ENCODE results near the gene RCCD1. TPM values are rescaled to one million over a fixed set of nuclear protein-coding genes. Genes with fewer than 3 reads are reported as not detected.

The RCCD1 gene
- total and polyA plus RNA-seq, 5 donors from 2014 or later = 2.2 to 6.2 (median 4.0) TPM

- Histone ChIP-seq H3K4me3 (ENCODE audit: low read depth, low read length) (no peak overlapping the region), H3K27ac (ENCODE audit: insufficient read depth, low read length, poor library complexity, severe bottlenecking) (no peak overlapping the region), H3K27me3 (ENCODE audit: control insufficient read depth, insufficient read depth, low read length) (no peaks in the 10 kb centered on the region), H3K4me1 (ENCODE audit: control insufficient read depth, insufficient read depth, low read length, poor library complexity, severe bottlenecking) (no peaks in the 10 kb centered on the region), H3K9me3 (ENCODE audit: control insufficient read depth in 2 of 2, low read length in 2 of 2) (no peaks in the 10 kb centered on the region), H3K36me3 (ENCODE audit: control insufficient read depth, insufficient read depth, low read length) (peaks cover 44% of the 10 kb centered on the region)
- peak overlapping the region in 2 of 3 donors; percentile 6 to 10 for H3K27ac Mint-ChIP-seq
- H3K36me3 Mint-ChIP-seq = peaks cover 32% of the 10 kb centered on the region
- H3K9me3 Mint-ChIP-seq = no peaks in the 10 kb centered on the region
- no peak overlapping the region for H3K4me3 Mint-ChIP-seq
- no peak for ATAC-seq (ENCODE audit: low read depth in 2 of 2)
- H3K4me1 Mint-ChIP-seq = peaks cover 0 to 5% (median 2%) of the 10 kb centered on the region in 4 donors
- H3K27me3 Mint-ChIP-seq = no peaks in the 10 kb centered on the region
- no peak for DNase-seq
These were observed 11.6 kb downstream of the RCCD1 start for GRCh38 chr15:90966262-90966661.

GRCh38 chr15:90967206-90967605 is 12.5 kb downstream of the RCCD1 start:
- peaks cover 23% of the 10 kb centered on the region for H3K36me3 Mint-ChIP-seq
- peaks cover 0 to 5% (median 1%) of the 10 kb centered on the region in 4 donors for H3K4me1 Mint-ChIP-seq
- H3K27ac Mint-ChIP-seq = peak overlapping the region in 1 of 3 donors; percentile 49
- H3K4me3 Mint-ChIP-seq = no peak overlapping the region
- ATAC-seq (ENCODE audit: low read depth in 2 of 2) = no peak
- Histone ChIP-seq H3K27me3 (ENCODE audit: control insufficient read depth, insufficient read depth, low read length) (no peaks in the 10 kb centered on the region), H3K9me3 (ENCODE audit: control insufficient read depth in 2 of 2, low read length in 2 of 2) (no peaks in the 10 kb centered on the region), H3K4me3 (ENCODE audit: low read depth, low read length) (no peak overlapping the region), H3K4me1 (ENCODE audit: control insufficient read depth, insufficient read depth, low read length, poor library complexity, severe bottlenecking) (no peaks in the 10 kb centered on the region), H3K36me3 (ENCODE audit: control insufficient read depth, insufficient read depth, low read length) (peaks cover 35% of the 10 kb centered on the region), H3K27ac (ENCODE audit: insufficient read depth, low read length, poor library complexity, severe bottlenecking) (no peak overlapping the region)
- H3K27me3 Mint-ChIP-seq = no peaks in the 10 kb centered on the region
- no peaks in the 10 kb centered on the region for H3K9me3 Mint-ChIP-seq
- DNase-seq = no peak

GRCh38 chr15:90968434-90968833 is 13.8 kb downstream of the RCCD1 start:
- no peaks in the 10 kb centered on the region for H3K9me3 ChIP-seq (ENCODE audit: control insufficient read depth in 2 of 2, low read length in 2 of 2)
- Mint-ChIP-seq H3K4me3 (no peak overlapping the region), H3K36me3 (peaks cover 23% of the 10 kb centered on the region), H3K27me3 (no peaks in the 10 kb centered on the region), H3K4me1 (peaks cover 0 to 5% (median under 1%) of the 10 kb centered on the region in 4 donors), H3K27ac (no peak overlapping the region), H3K9me3 (no peaks in the 10 kb centered on the region)
- DNase-seq (no peak), ATAC-seq (ENCODE audit: low read depth in 2 of 2) (no peak)
- H3K4me3 ChIP-seq (ENCODE audit: low read depth, low read length) = no peak overlapping the region
- no peaks in the 10 kb centered on the region for H3K4me1 ChIP-seq (ENCODE audit: control insufficient read depth, insufficient read depth, low read length, poor library complexity, severe bottlenecking)
- no peak overlapping the region for H3K27ac ChIP-seq (ENCODE audit: insufficient read depth, low read length, poor library complexity, severe bottlenecking)
- H3K27me3 ChIP-seq (ENCODE audit: control insufficient read depth, insufficient read depth, low read length) = no peaks in the 10 kb centered on the region
- H3K36me3 ChIP-seq (ENCODE audit: control insufficient read depth, insufficient read depth, low read length) = peaks cover 34% of the 10 kb centered on the region

- H3K27me3 Mint-ChIP-seq = no peaks in the 10 kb centered on the region
- Histone ChIP-seq H3K36me3 (ENCODE audit: control insufficient read depth, insufficient read depth, low read length) (peaks cover 44% of the 10 kb centered on the region), H3K4me3 (ENCODE audit: low read depth, low read length) (no peak overlapping the region), H3K27ac (ENCODE audit: insufficient read depth, low read length, poor library complexity, severe bottlenecking) (no peak overlapping the region), H3K27me3 (ENCODE audit: control insufficient read depth, insufficient read depth, low read length) (no peaks in the 10 kb centered on the region), H3K9me3 (ENCODE audit: control insufficient read depth in 2 of 2, low read length in 2 of 2) (no peaks in the 10 kb centered on the region), H3K4me1 (ENCODE audit: control insufficient read depth, insufficient read depth, low read length, poor library complexity, severe bottlenecking) (no peaks in the 10 kb centered on the region)
- no peaks in the 10 kb centered on the region for H3K9me3 Mint-ChIP-seq
- peaks cover 31% of the 10 kb centered on the region for H3K36me3 Mint-ChIP-seq
- no peak overlapping the region for H3K4me3 Mint-ChIP-seq
- H3K4me1 Mint-ChIP-seq = peaks cover 0 to 5% (median under 1%) of the 10 kb centered on the region in 4 donors
- H3K27ac Mint-ChIP-seq = no peak overlapping the region
- ATAC-seq (ENCODE audit: low read depth in 2 of 2) (no peak), DNase-seq (no peak)
These were observed 15.6 kb downstream of the RCCD1 start for GRCh38 chr15:90970274-90970673.

GRCh38 chr15:90972133-90972532 is 17.4 kb downstream of the RCCD1 start:
- no peaks in the 10 kb centered on the region for H3K9me3 ChIP-seq (ENCODE audit: control insufficient read depth in 2 of 2, low read length in 2 of 2)
- H3K9me3 Mint-ChIP-seq = no peaks in the 10 kb centered on the region
- no peaks in the 10 kb centered on the region for H3K27me3 Mint-ChIP-seq
- no peaks in the 10 kb centered on the region for H3K4me1 ChIP-seq (ENCODE audit: control insufficient read depth, insufficient read depth, low read length, poor library complexity, severe bottlenecking)
- H3K27ac Mint-ChIP-seq = no peak overlapping the region
- H3K36me3 ChIP-seq (ENCODE audit: control insufficient read depth, insufficient read depth, low read length) = peaks cover 42% of the 10 kb centered on the region
- ATAC-seq (ENCODE audit: low read depth in 2 of 2) (no peak), DNase-seq (no peak)
- H3K27ac ChIP-seq (ENCODE audit: insufficient read depth, low read length, poor library complexity, severe bottlenecking) = no peak overlapping the region
- peaks cover 19% of the 10 kb centered on the region for H3K36me3 Mint-ChIP-seq
- no peak overlapping the region for H3K4me3 ChIP-seq (ENCODE audit: low read depth, low read length)
- H3K4me1 Mint-ChIP-seq = peaks cover 0 to 5% (median 0%) of the 10 kb centered on the region in 4 donors
- no peak overlapping the region for H3K4me3 Mint-ChIP-seq
- H3K27me3 ChIP-seq (ENCODE audit: control insufficient read depth, insufficient read depth, low read length) = no peaks in the 10 kb centered on the region

- no peaks in the 10 kb centered on the region for H3K27me3 Mint-ChIP-seq
- H3K27me3 ChIP-seq (ENCODE audit: control insufficient read depth, insufficient read depth, low read length) = no peaks in the 10 kb centered on the region
- no peak for DNase-seq
- no peak overlapping the region for H3K27ac Mint-ChIP-seq
- no peaks in the 10 kb centered on the region for H3K9me3 ChIP-seq (ENCODE audit: control insufficient read depth in 2 of 2, low read length in 2 of 2)
- no peak overlapping the region for H3K4me3 Mint-ChIP-seq
- no peak overlapping the region for H3K4me3 ChIP-seq (ENCODE audit: low read depth, low read length)
- H3K4me1 ChIP-seq (ENCODE audit: control insufficient read depth, insufficient read depth, low read length, poor library complexity, severe bottlenecking) = no peaks in the 10 kb centered on the region
- no peak overlapping the region for H3K27ac ChIP-seq (ENCODE audit: insufficient read depth, low read length, poor library complexity, severe bottlenecking)
- peaks cover 21% of the 10 kb centered on the region for H3K36me3 Mint-ChIP-seq
- ATAC-seq (ENCODE audit: low read depth in 2 of 2) = no peak
- H3K9me3 Mint-ChIP-seq = no peaks in the 10 kb centered on the region
- H3K4me1 Mint-ChIP-seq = peaks cover 0 to 5% (median 0%) of the 10 kb centered on the region in 4 donors
- peaks cover 29% of the 10 kb centered on the region for H3K36me3 ChIP-seq (ENCODE audit: control insufficient read depth, insufficient read depth, low read length)
These were observed 19.5 kb downstream of the RCCD1 start for GRCh38 chr15:90974216-90974615.

- Histone ChIP-seq H3K27me3 (ENCODE audit: control insufficient read depth, insufficient read depth, low read length) (no peaks in the 10 kb centered on the region), H3K27ac (ENCODE audit: insufficient read depth, low read length, poor library complexity, severe bottlenecking) (no peak overlapping the region), H3K4me3 (ENCODE audit: low read depth, low read length) (no peak overlapping the region), H3K36me3 (ENCODE audit: control insufficient read depth, insufficient read depth, low read length) (peaks cover 24% of the 10 kb centered on the region), H3K4me1 (ENCODE audit: control insufficient read depth, insufficient read depth, low read length, poor library complexity, severe bottlenecking) (no peaks in the 10 kb centered on the region), H3K9me3 (ENCODE audit: control insufficient read depth in 2 of 2, low read length in 2 of 2) (no peaks in the 10 kb centered on the region)
- no peak for ATAC-seq (ENCODE audit: low read depth in 2 of 2)
- no peak for DNase-seq
- Mint-ChIP-seq H3K27me3 (no peaks in the 10 kb centered on the region), H3K4me1 (peaks cover 2 to 13% (median 5%) of the 10 kb centered on the region in 4 donors), H3K4me3 (no peak overlapping the region), H3K36me3 (peaks cover 33% of the 10 kb centered on the region), H3K9me3 (no peaks in the 10 kb centered on the region), H3K27ac (peak overlapping the region in 1 of 3 donors; percentile 38)
These were observed 24.9 kb downstream of the RCCD1 start for GRCh38 chr15:90979582-90979981.

GRCh38 chr15:90981681-90982080 is 27.0 kb downstream of the RCCD1 start:
- H3K4me1 ChIP-seq (ENCODE audit: control insufficient read depth, insufficient read depth, low read length, poor library complexity, severe bottlenecking) = no peaks in the 10 kb centered on the region
- peaks cover 34% of the 10 kb centered on the region for H3K36me3 Mint-ChIP-seq
- no peak overlapping the region for H3K27ac Mint-ChIP-seq
- H3K9me3 Mint-ChIP-seq = no peaks in the 10 kb centered on the region
- no peak for ATAC-seq (ENCODE audit: low read depth in 2 of 2)
- peaks cover 2 to 13% (median 5%) of the 10 kb centered on the region in 4 donors for H3K4me1 Mint-ChIP-seq
- no peaks in the 10 kb centered on the region for H3K27me3 ChIP-seq (ENCODE audit: control insufficient read depth, insufficient read depth, low read length)
- H3K4me3 Mint-ChIP-seq = no peak overlapping the region
- DNase-seq = no peak
- H3K27me3 Mint-ChIP-seq = no peaks in the 10 kb centered on the region
- no peak overlapping the region for H3K4me3 ChIP-seq (ENCODE audit: low read depth, low read length)
- no peak overlapping the region for H3K27ac ChIP-seq (ENCODE audit: insufficient read depth, low read length, poor library complexity, severe bottlenecking)
- no peaks in the 10 kb centered on the region for H3K9me3 ChIP-seq (ENCODE audit: control insufficient read depth in 2 of 2, low read length in 2 of 2)
- H3K36me3 ChIP-seq (ENCODE audit: control insufficient read depth, insufficient read depth, low read length) = peaks cover 16% of the 10 kb centered on the region

Measured in CD4-positive, CD25-positive, alpha-beta regulatory T cell (primary cell).